ENCODE data around the gene CACNA1E. TPM values are rescaled to one million over a fixed set of nuclear protein-coding genes. Genes with fewer than 3 reads are reported as not detected.

CACNA1E gene
- total RNA-seq, 1 donor, result not detected

DNA sequence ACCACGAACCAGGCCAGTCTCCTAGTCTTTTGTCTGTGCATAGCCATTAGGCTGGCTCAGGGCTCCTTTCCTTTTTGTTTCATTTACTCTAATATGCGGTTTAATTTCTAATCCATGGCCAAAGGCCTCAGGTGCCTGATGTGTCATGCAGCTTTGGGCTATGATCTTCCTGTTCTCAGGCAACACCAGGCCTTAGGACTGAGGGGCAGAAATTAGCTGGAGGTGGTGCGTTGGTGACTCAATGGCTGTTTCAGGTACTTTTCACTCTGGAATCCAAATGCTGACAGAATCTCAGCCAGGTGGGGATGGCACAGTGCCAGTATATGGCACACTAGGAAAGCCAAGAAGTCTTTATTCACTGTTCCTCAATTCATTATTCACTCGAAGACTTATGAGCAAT, 105.3 kb downstream of the CACNA1E start:
- no peak overlapping the region for H3K4me3 ChIP-seq (ENCODE audit: low read depth, low read length)
- no peak for DNase-seq (ENCODE audit: low read depth)
- TF ChIP-seq, protein P1, sequence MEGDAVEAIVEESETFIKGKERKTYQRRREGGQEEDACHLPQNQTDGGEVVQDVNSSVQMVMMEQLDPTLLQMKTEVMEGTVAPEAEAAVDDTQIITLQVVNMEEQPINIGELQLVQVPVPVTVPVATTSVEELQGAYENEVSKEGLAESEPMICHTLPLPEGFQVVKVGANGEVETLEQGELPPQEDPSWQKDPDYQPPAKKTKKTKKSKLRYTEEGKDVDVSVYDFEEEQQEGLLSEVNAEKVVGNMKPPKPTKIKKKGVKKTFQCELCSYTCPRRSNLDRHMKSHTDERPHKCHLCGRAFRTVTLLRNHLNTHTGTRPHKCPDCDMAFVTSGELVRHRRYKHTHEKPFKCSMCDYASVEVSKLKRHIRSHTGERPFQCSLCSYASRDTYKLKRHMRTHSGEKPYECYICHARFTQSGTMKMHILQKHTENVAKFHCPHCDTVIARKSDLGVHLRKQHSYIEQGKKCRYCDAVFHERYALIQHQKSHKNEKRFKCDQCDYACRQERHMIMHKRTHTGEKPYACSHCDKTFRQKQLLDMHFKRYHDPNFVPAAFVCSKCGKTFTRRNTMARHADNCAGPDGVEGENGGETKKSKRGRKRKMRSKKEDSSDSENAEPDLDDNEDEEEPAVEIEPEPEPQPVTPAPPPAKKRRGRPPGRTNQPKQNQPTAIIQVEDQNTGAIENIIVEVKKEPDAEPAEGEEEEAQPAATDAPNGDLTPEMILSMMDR (IDR thresholded peaks at IDR 0.05; ENCODE audit: insufficient read depth, low read length), result no peak

- TF ChIP-seq, protein P1 (IDR thresholded peaks at IDR 0.05; ENCODE audit: insufficient read depth, low read length), result no peak
- DNase-seq (ENCODE audit: low read depth), result no peak
- no peak overlapping the region for H3K4me3 ChIP-seq (ENCODE audit: low read depth, low read length)
Observed at GRCh38 chr1:181592255-181592859, 109.0 kb downstream of the CACNA1E start.

DNA sequence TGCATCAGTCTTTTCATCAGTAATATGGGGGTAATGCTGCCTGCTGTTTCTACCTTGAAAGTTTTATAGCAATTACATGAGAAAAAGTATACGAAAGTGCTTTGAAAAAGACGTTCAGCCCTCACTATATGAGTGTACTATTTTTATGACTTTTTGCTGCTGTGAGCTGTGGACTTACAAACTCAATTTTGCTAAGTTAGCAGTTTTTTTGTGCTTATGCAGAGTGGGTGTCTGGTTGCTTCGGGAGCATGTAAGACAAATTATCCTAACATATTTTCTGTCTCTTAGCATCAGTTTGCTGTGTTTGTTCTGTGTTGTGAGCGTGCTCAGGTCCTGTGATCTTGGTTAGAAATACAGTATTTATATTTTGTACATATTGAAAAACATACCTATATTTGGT, 109.7 kb downstream of the CACNA1E start:
- DNase-seq (ENCODE audit: low read depth), result no peak
- H3K4me3 ChIP-seq (ENCODE audit: low read depth, low read length), result no peak overlapping the region
- TF ChIP-seq, protein P1 (IDR thresholded peaks at IDR 0.05; ENCODE audit: insufficient read depth, low read length), result no peak

DNA sequence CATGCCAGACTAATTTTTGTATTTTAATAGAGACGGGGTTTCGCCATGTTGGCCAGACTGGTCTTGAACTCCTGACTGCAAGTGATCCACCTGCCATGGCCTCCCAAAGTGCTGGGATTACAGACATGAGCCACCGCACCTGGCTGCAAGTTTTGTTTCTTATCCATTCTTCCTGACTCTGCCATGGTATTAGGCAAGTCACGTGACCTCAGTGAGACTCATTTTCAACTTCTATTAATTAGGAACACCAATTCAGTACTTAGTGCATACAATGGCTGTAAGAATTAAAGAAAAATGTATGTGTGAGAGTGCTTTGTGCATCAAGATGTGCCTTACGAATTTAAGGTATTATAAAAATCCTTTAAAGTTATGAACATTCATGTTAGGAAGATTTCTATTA, 111.2 kb downstream of the CACNA1E start:
- DNase-seq (ENCODE audit: low read depth), result no peak
- no peak overlapping the region for H3K4me3 ChIP-seq (ENCODE audit: low read depth, low read length)
- TF ChIP-seq, protein P1 (IDR thresholded peaks at IDR 0.05; ENCODE audit: insufficient read depth, low read length), result no peak

- DNase-seq (ENCODE audit: low read depth), result no peak
- no peak overlapping the region for H3K4me3 ChIP-seq (ENCODE audit: low read depth, low read length)
- TF ChIP-seq, protein P1 (IDR thresholded peaks at IDR 0.05; ENCODE audit: insufficient read depth, low read length), result no peak
Observed at GRCh38 chr1:181595234-181595633, 111.9 kb downstream of the CACNA1E start.

DNA sequence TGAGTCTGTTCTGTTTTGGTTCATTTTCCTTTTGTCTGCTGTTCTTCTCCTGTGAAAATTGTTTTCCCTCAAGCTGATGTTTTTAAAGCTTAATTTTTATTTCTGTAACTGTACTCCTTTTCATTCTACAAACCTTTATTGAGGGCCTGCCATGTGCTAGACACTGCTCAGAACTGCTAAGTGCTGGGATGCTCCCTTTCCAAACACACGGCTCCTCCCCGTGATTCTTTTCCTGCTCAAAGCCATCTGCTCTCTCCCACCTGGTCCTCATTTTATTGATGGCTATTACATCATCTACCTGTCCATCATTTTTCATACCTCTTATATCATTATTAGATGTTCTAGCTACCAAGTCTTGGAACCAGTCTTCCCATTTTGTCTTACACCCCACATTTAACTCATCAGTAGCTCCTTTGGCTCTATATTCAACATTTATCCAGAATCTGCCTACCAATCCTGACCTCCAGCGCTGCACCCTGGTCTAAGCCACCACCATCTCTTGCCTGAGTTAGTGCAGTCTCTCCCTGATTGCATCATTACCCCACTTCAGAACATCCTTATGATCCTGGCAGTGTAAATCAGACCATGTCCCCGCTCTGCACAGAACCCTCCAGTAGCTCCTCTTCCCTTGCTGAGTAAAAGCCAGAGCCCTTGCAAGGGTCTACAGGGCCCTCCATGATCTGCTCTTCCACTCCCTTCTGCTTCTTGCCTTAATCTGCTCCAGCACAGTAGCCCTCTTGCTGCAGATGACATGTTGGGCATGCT, 118.1 kb downstream of the CACNA1E start:
- TF ChIP-seq, protein P1 (IDR thresholded peaks at IDR 0.05; ENCODE audit: insufficient read depth, low read length), result no peak
- DNase-seq (ENCODE audit: low read depth), result no peak
- H3K4me3 ChIP-seq (ENCODE audit: low read depth, low read length), result no peak overlapping the region

Measured in fibroblast of the aortic adventitia (primary cell).